GM03348 (cell line): Measurements from ENCODE around the gene NPC1.

Source experiments
- DNase-seq: peaks from one replicate; pipeline ENCODE4 v3.0.0; 2012; ENCODE audit warnings: low spot score

Gene NPC1

GRCh38 chr18:23487738-23488570, 98.4 kb downstream of the NPC1 start:
- DNase-seq, result no peak

GRCh38 chr18:23485386-23485785, 100.9 kb downstream of the NPC1 start:
- DNase-seq, result no peak

- no peak for DNase-seq
These were observed 101.6 kb downstream of the NPC1 start for GRCh38 chr18:23484561-23485182.
